Measurements from ENCODE around the gene HMCN1. TPM values are rescaled to one million over a fixed set of nuclear protein-coding genes. Genes with fewer than 3 reads are reported as not detected.

HMCN1 gene
- polyA plus RNA-seq, 1 donor from 2014 or later = 0.66 TPM

- H3K27me3 ChIP-seq (ENCODE audit: insufficient read depth, low read depth, low read length) = no peaks in the 10 kb centered on the region
- no peaks in the 10 kb centered on the region for H3K79me2 ChIP-seq (replicated peaks; ENCODE audit: insufficient read depth, low read length)
- H3K9me2 ChIP-seq (ENCODE audit: insufficient read depth, low read length) = no peaks in the 10 kb centered on the region
- H3K4me2 ChIP-seq (ENCODE audit: low read length) = no peak overlapping the region
- H3K36me3 ChIP-seq (ENCODE audit: insufficient read depth, low read length) = no peaks in the 10 kb centered on the region
- no peak overlapping the region for H3K27ac ChIP-seq (ENCODE audit: low read length)
- TF ChIP-seq EZH2 (IDR thresholded peaks at IDR 0.05; ENCODE audit: borderline replicate concordance, insufficient read depth, low read length, poor library complexity, severe bottlenecking) (no peak), EP300 (conservative IDR thresholded peaks at IDR 0.05; ENCODE audit: poor library complexity, severe bottlenecking) (no peak), TAF1 (IDR thresholded peaks at IDR 0.05; ENCODE audit: low read depth) (no peak), POLR2AphosphoS5 (IDR thresholded peaks at IDR 0.05) (no peak), MXI1 (conservative IDR thresholded peaks at IDR 0.05; ENCODE audit: poor library complexity, severe bottlenecking) (no peak), RAD21 (conservative IDR thresholded peaks at IDR 0.05) (no peak), CTCF (IDR thresholded peaks at IDR 0.05; ENCODE audit: poor library complexity, severe bottlenecking) (no peak), SMC3 (conservative IDR thresholded peaks at IDR 0.05; ENCODE audit: poor library complexity) (no peak)
- TF ChIP-seq, protein P1, sequence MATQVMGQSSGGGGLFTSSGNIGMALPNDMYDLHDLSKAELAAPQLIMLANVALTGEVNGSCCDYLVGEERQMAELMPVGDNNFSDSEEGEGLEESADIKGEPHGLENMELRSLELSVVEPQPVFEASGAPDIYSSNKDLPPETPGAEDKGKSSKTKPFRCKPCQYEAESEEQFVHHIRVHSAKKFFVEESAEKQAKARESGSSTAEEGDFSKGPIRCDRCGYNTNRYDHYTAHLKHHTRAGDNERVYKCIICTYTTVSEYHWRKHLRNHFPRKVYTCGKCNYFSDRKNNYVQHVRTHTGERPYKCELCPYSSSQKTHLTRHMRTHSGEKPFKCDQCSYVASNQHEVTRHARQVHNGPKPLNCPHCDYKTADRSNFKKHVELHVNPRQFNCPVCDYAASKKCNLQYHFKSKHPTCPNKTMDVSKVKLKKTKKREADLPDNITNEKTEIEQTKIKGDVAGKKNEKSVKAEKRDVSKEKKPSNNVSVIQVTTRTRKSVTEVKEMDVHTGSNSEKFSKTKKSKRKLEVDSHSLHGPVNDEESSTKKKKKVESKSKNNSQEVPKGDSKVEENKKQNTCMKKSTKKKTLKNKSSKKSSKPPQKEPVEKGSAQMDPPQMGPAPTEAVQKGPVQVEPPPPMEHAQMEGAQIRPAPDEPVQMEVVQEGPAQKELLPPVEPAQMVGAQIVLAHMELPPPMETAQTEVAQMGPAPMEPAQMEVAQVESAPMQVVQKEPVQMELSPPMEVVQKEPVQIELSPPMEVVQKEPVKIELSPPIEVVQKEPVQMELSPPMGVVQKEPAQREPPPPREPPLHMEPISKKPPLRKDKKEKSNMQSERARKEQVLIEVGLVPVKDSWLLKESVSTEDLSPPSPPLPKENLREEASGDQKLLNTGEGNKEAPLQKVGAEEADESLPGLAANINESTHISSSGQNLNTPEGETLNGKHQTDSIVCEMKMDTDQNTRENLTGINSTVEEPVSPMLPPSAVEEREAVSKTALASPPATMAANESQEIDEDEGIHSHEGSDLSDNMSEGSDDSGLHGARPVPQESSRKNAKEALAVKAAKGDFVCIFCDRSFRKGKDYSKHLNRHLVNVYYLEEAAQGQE (IDR thresholded peaks at IDR 0.05; ENCODE audit: borderline replicate concordance) = no peak
- no peaks in the 10 kb centered on the region for H4K20me1 ChIP-seq (ENCODE audit: insufficient read depth)
- H3K9me3 ChIP-seq (ENCODE audit: low read length) = no peaks in the 10 kb centered on the region
- no peak overlapping the region for H3K9ac ChIP-seq (ENCODE audit: low read length)
- no peak overlapping the region for H3K4me3 ChIP-seq (ENCODE audit: low read length)
- no peaks in the 10 kb centered on the region for H3F3A ChIP-seq (ENCODE audit: insufficient read depth, low read length, poor library complexity, severe bottlenecking)
- no peak overlapping the region for H2AFZ ChIP-seq (ENCODE audit: low read depth, low read length)
Observed at GRCh38 chr1:185798505-185798904, 64.3 kb downstream of the HMCN1 start.

GRCh38 chr1:185803241-185803640, 69.0 kb downstream of the HMCN1 start:
- H3K79me2 ChIP-seq (replicated peaks; ENCODE audit: insufficient read depth, low read length) = no peaks in the 10 kb centered on the region
- no peak overlapping the region for H3K27ac ChIP-seq (ENCODE audit: low read length)
- no peak overlapping the region for H2AFZ ChIP-seq (ENCODE audit: low read depth, low read length)
- H3K4me3 ChIP-seq (ENCODE audit: low read length) = no peak overlapping the region
- no peaks in the 10 kb centered on the region for H3K27me3 ChIP-seq (ENCODE audit: insufficient read depth, low read depth, low read length)
- no peak overlapping the region for H3K4me2 ChIP-seq (ENCODE audit: low read length)
- no peak overlapping the region for H3K9ac ChIP-seq (ENCODE audit: low read length)
- TF ChIP-seq EP300 (conservative IDR thresholded peaks at IDR 0.05; ENCODE audit: poor library complexity, severe bottlenecking) (no peak), TAF1 (IDR thresholded peaks at IDR 0.05; ENCODE audit: low read depth) (no peak)
- no peaks in the 10 kb centered on the region for H4K20me1 ChIP-seq (ENCODE audit: insufficient read depth)
- no peaks in the 10 kb centered on the region for H3K9me3 ChIP-seq (ENCODE audit: low read length)
- no peaks in the 10 kb centered on the region for H3K9me2 ChIP-seq (ENCODE audit: insufficient read depth, low read length)
- H3F3A ChIP-seq (ENCODE audit: insufficient read depth, low read length, poor library complexity, severe bottlenecking) = no peaks in the 10 kb centered on the region
- H3K36me3 ChIP-seq (ENCODE audit: insufficient read depth, low read length) = no peaks in the 10 kb centered on the region

GRCh38 chr1:185804206-185804605, 70.0 kb downstream of the HMCN1 start:
- Histone ChIP-seq H3K79me2 (replicated peaks; ENCODE audit: insufficient read depth, low read length) (no peaks in the 10 kb centered on the region), H3K9me3 (ENCODE audit: low read length) (no peaks in the 10 kb centered on the region), H3K9ac (ENCODE audit: low read length) (no peak overlapping the region), H3K27ac (ENCODE audit: low read length) (no peak overlapping the region), H3K27me3 (ENCODE audit: insufficient read depth, low read depth, low read length) (no peaks in the 10 kb centered on the region), H4K20me1 (ENCODE audit: insufficient read depth) (no peaks in the 10 kb centered on the region), H3K36me3 (ENCODE audit: insufficient read depth, low read length) (no peaks in the 10 kb centered on the region), H3K4me3 (ENCODE audit: low read length) (no peak overlapping the region), H3F3A (ENCODE audit: insufficient read depth, low read length, poor library complexity, severe bottlenecking) (no peaks in the 10 kb centered on the region), H2AFZ (ENCODE audit: low read depth, low read length) (no peak overlapping the region), H3K9me2 (ENCODE audit: insufficient read depth, low read length) (no peaks in the 10 kb centered on the region), H3K4me2 (ENCODE audit: low read length) (no peak overlapping the region)
- no peak for TF ChIP-seq EP300 (conservative IDR thresholded peaks at IDR 0.05; ENCODE audit: poor library complexity, severe bottlenecking)
- TF ChIP-seq, protein P1 (IDR thresholded peaks at IDR 0.05; ENCODE audit: borderline replicate concordance) = no peak
- TF ChIP-seq POLR2AphosphoS5 (IDR thresholded peaks at IDR 0.05) = no peak
- no peak for TF ChIP-seq RAD21 (conservative IDR thresholded peaks at IDR 0.05)
- TF ChIP-seq CTCF (IDR thresholded peaks at IDR 0.05; ENCODE audit: poor library complexity, severe bottlenecking) = no peak
- no peak for TF ChIP-seq TAF1 (IDR thresholded peaks at IDR 0.05; ENCODE audit: low read depth)
- TF ChIP-seq EZH2 (IDR thresholded peaks at IDR 0.05; ENCODE audit: borderline replicate concordance, insufficient read depth, low read length, poor library complexity, severe bottlenecking) = no peak
- no peak for TF ChIP-seq MXI1 (conservative IDR thresholded peaks at IDR 0.05; ENCODE audit: poor library complexity, severe bottlenecking)
- no peak for TF ChIP-seq SMC3 (conservative IDR thresholded peaks at IDR 0.05; ENCODE audit: poor library complexity)
